K562 (cell line): ENCODE data around the gene ZFYVE26. TPM values are rescaled to one million over a fixed set of nuclear protein-coding genes. Genes with fewer than 3 reads are reported as not detected.

Experiments
- ATAC-seq: fragments of 200-7000 bp; cut with Tn5 transposase; 3 replicates; pipeline ENCODE4 v1.9.1; 2020; ENCODE audit warnings: moderate library complexity
- BruUV-seq: library from RNA; stranded (reverse); fragments of 400-500 nt; replicated peaks from 2 replicates; lab custom pipeline; 2021; lab: Mats Ljungman, UMichigan
- CTCF ChIA-PET: fragments of 300-600 bp; formaldehyde crosslinking; extraction: SDS; loops from one replicate; lab custom pipeline; 2021; ENCODE audit warnings: low intra/inter-chr PET ratio; lab: Yijun Ruan, JAX
- POLR2A ChIA-PET: fragments of 300-600, 350-650 bp; sonication (Branson Sonifier 250); formaldehyde crosslinking; extraction: SDS; loops from one replicate; lab custom pipeline; 2021; ENCODE audit warnings: antibody characterized with exemption, inconsistent platforms; lab: Yijun Ruan, JAX
- DNase-seq, 4 experiments: peaks; one replicate each; pipeline versions ENCODE4 v3.0.0 to v3.0.0-alpha.2; 2011 to 2018; ENCODE audit warnings: low spot score in 3 of 4, mixed read lengths in 3 of 4; ENCODE audit errors: extremely low read depth in 1 of 4
- FAIRE-seq: peaks from 2 replicates; lab custom pipeline; 2011; peaks lifted over from hg19 to GRCh38; lab: Jason Lieb, UNC
- H2AFZ ChIP-seq: 2 replicates; pipeline ENCODE4 v1.6.0; 2011; ENCODE audit warnings: low read depth, low read length, control low read depth, inconsistent platforms
- H3K27ac ChIP-seq: fragments of 200-600 bp; 3 replicates; pipeline ENCODE4 v1.8.0; 2011; ENCODE audit warnings: low read depth, mild to moderate bottlenecking, control low read depth, inconsistent platforms, low read length, moderate library complexity, mixed read lengths; ENCODE audit errors: extremely low read depth
- H3K27me3 ChIP-seq, 2 experiments: fragments of 300-600 bp in 1 of 2; 2 replicates in 1 of 2; 3 replicates in 1 of 2; pipeline versions ENCODE4 v1.6.0 to v1.8.0; 2011; ENCODE audit warnings: inconsistent platforms in 2 of 2, low read length in 2 of 2, mild to moderate bottlenecking in 1 of 2, mixed read lengths in 1 of 2, moderate library complexity in 1 of 2; ENCODE audit not compliant: control insufficient read depth in 2 of 2, insufficient read depth in 2 of 2
- H3K36me3 ChIP-seq: fragments of 300-600 bp; 3 replicates; pipeline ENCODE4 v1.8.0; 2011; ENCODE audit warnings: mild to moderate bottlenecking, low read length, inconsistent platforms; ENCODE audit not compliant: control insufficient read depth, insufficient read depth
- H3K4me1 ChIP-seq, 2 experiments: fragments of 200-600 bp in 1 of 2; replicated peaks in 1 of 2; 2 replicates in 1 of 2; 3 replicates in 1 of 2; pipeline versions ENCODE4 v1.5.1 to v1.8.0; 2011; ENCODE audit warnings: inconsistent platforms in 2 of 2, low read length in 2 of 2, mild to moderate bottlenecking in 1 of 2, mixed read lengths in 1 of 2, moderate library complexity in 1 of 2; ENCODE audit not compliant: control insufficient read depth in 2 of 2, insufficient read depth in 2 of 2
- H3K4me2 ChIP-seq: 2 replicates; pipeline ENCODE4 v1.6.1; 2011; ENCODE audit warnings: low read length, control low read depth, inconsistent platforms, mixed read lengths; ENCODE audit not compliant: insufficient read depth
- H3K4me3 ChIP-seq: fragments of 200-600 bp; sonication (generic), shearing (Covaris generic); 2 replicates; pipeline ENCODE4 v1.5.1; 2016; ENCODE audit warnings: control low read depth, inconsistent platforms
- H3K79me2 ChIP-seq: fragments of 200-600 bp; 3 replicates; pipeline ENCODE4 v1.8.0; 2011; ENCODE audit warnings: low read length, inconsistent platforms; ENCODE audit not compliant: control insufficient read depth, insufficient read depth
- H3K9ac ChIP-seq, 2 experiments: 2 replicates each; pipeline versions ENCODE4 v1.6.0 to v1.6.1; 2011; ENCODE audit warnings: low read depth in 2 of 2, low read length in 2 of 2, control low read depth in 1 of 2, inconsistent platforms in 1 of 2, mild to moderate bottlenecking in 1 of 2, mixed read lengths in 1 of 2; ENCODE audit not compliant: insufficient read depth in 1 of 2
- H3K9me1 ChIP-seq: one replicate; pipeline ENCODE4 v1.6.0; 2011; ENCODE audit warnings: inconsistent platforms, mild to moderate bottlenecking, low read length, moderate library complexity; ENCODE audit not compliant: control insufficient read depth, insufficient read depth
- H3K9me3 ChIP-seq: replicated peaks from 2 replicates; pipeline ENCODE4 v1.5.1; 2011; ENCODE audit warnings: low read depth, low read length, inconsistent platforms; ENCODE audit not compliant: control insufficient read depth, insufficient read depth
- H4K20me1 ChIP-seq: replicated peaks from 2 replicates; pipeline ENCODE4 v1.6.1; 2011; ENCODE audit warnings: low read length, inconsistent platforms, mixed read lengths; ENCODE audit not compliant: control insufficient read depth, insufficient read depth
- E2F6 ChIP-seq, 2 experiments: IDR thresholded peaks; 2 replicates each; pipeline ENCODE4 v1.6.1; 2011; ENCODE audit warnings: borderline replicate concordance in 1 of 2, control low read depth in 1 of 2, low read depth in 1 of 2, low read length in 1 of 2, mild to moderate bottlenecking in 1 of 2, mixed read lengths in 1 of 2, moderate library complexity in 1 of 2; ENCODE audit not compliant: insufficient read depth in 1 of 2, insufficient read length in 1 of 2, poor library complexity in 1 of 2, severe bottlenecking in 1 of 2; ENCODE audit errors: extremely low read depth in 1 of 2
- NFIC ChIP-seq: fragments of 450-650 bp; IDR thresholded peaks from 2 replicates; pipeline ENCODE4 v1.6.1; 2017; ENCODE audit warnings: mild to moderate bottlenecking, inconsistent platforms
- WGBS: fragments of 100-300 bp; shearing (Covaris generic); methylation state at CpG from one replicate; pipeline ENCODE4 v1.1.6; 2016; ENCODE audit warnings: low coverage, mixed read lengths; ENCODE audit not compliant: insufficient coverage; ENCODE audit errors: missing lambda C conversion rate; 5-methylcytosine and 5-hydroxymethylcytosine counted together
- in situ Hi-C: fragments of 300-500 bp; cut with MboI; formaldehyde crosslinking; loops from 4 replicates; pipeline ENCODE4 v1.15.0; 2018; ENCODE audit warnings: inconsistent platforms, mixed read lengths
- intact Hi-C: fragments of 100-400 bp; cut with micrococcal nuclease; formaldehyde crosslinking; loops from 2 replicates; pipeline ENCODE4 v1.14.2; 2022
- polyA plus RNA-seq, 8 experiments: library from polyadenylated mRNA; depleted of rRNA in 4 of 8; stranded (reverse) in 5 of 8; unstranded in 3 of 8; fragments of >200 nt; fragmentation: Nextera tagmentation in 2 of 8; fragmentation: Illumina TruSeq in 1 of 8; extraction: Ambion mirVana in 2 of 8; extraction: Trizol in 1 of 8; gene quantifications; 2 replicates each; pipeline versions ENCODE4 v1.2.1 to v1.2.3, GENCODE V29; 2011 to 2014; ENCODE audit warnings: inconsistent platforms in 1 of 8, missing spikeins in 1 of 8
- total RNA-seq, 7 experiments: library from RNA; depleted of rRNA in 6 of 7; stranded (reverse); fragments of >200 nt in 6 of 7; fragmentation: Illumina TruSeq in 2 of 7; extraction: Trizol in 2 of 7; gene quantifications; 2 replicates each; pipeline versions ENCODE4 v1.2.1 to v1.2.3, GENCODE V29; 2011 to 2021; ENCODE audit warnings: low replicate concordance in 1 of 7

ZFYVE26 gene
- total and polyA plus RNA-seq, 9 of the 15 experiments (the other 6 are each of a cell fraction or from before 2014, with no cell fraction given): 0.32 to 9.1 (median 5.9) TPM

GRCh38 chr14:67705211-67705610, 111.2 kb downstream of the ZFYVE26 start:
- Histone ChIP-seq H3K4me2 (no peak overlapping the region), H2AFZ (no peak overlapping the region), H3K4me3 (no peak overlapping the region), H3K27ac (no peak overlapping the region), H3K9me1 (no peaks in the 10 kb centered on the region), H4K20me1 (no peaks in the 10 kb centered on the region), H3K79me2 (no peaks in the 10 kb centered on the region), H3K36me3 (no peaks in the 10 kb centered on the region)
- FAIRE-seq (no peak), DNase-seq (no peak)
- no TSS peak for BruUV-seq
- ChIA-PET CTCF (interaction anchor here (0.6 to 2.9 kb wide), 5 partner anchors 31 to 178 kb away, joined by 3 to 19 read pairs (median 6); partner anchors contain the start of genes ARG2 and VTI1B), POLR2A (interaction anchor here (1.1 to 1.2 kb wide), 2 partner anchors 8 to 116 kb away, joined by 3 to 6 read pairs; no protein-coding TSS in a partner anchor)
- TF ChIP-seq NFIC (peak; percentile 67), E2F6 (IDR thresholded peaks at IDR 0.05; ENCODE audit: borderline replicate concordance in 1 of 2, extremely low read depth in 1 of 2, insufficient read depth in 1 of 2, insufficient read length in 1 of 2, low read depth in 1 of 2, low read length in 1 of 2, poor library complexity in 1 of 2, severe bottlenecking in 1 of 2) (no peak)
- TF ChIP-seq, all 486 proteins: peak for 1
- 10% methylated on average over 2 of the region's 3 CpGs for WGBS
- no peak for ATAC-seq
- in situ Hi-C loops: loop anchor here (10.0 kb wide), 2 partner anchors 120 to 270 kb away; no protein-coding TSS in a partner anchor
- no peak overlapping the region for H3K9ac ChIP-seq
- H3K4me1 ChIP-seq: no peaks in the 10 kb centered on the region; a peak in 1 of 5 replicates
- intact Hi-C loops: loop anchor here (2.0 kb wide), 1 partner anchor 30 kb away; the partner anchor contains the start of gene VTI1B
- no peaks in the 10 kb centered on the region for H3K27me3 ChIP-seq
- no peaks in the 10 kb centered on the region for H3K9me3 ChIP-seq
